ENCODE data around the gene ACAP1. TPM values are rescaled to one million over a fixed set of nuclear protein-coding genes. Genes with fewer than 3 reads are reported as not detected.

Gene ACAP1
- total RNA-seq, 1 experiment from 2014 or later, result 8.8 TPM

GRCh38 chr17:7326186-7326585 is 10.1 kb upstream of the ACAP1 start:
- Histone ChIP-seq H3K9ac (ENCODE audit: low read length) (no peak overlapping the region), H3K4me2 (ENCODE audit: low read length) (no peak overlapping the region), H3K27ac (ENCODE audit: low read depth, low read length) (no peak overlapping the region), H3K4me1 (ENCODE audit: control insufficient read depth in 1 of 2, insufficient read depth in 2 of 2, low read length in 2 of 2) (peaks cover 3 to 29% of the 10 kb centered on the region in 2 experiments; a peak in 3 of 4 replicates), H3K9me2 (ENCODE audit: insufficient read depth) (no peaks in the 10 kb centered on the region), H3K4me3 (replicated peaks in 1 of 2; ENCODE audit: low read depth in 1 of 2, low read length in 2 of 2) (no peak overlapping the region), H3K9me3 (ENCODE audit: control insufficient read depth in 1 of 2, insufficient read depth in 1 of 2, low read depth in 1 of 2, low read length in 2 of 2) (no peaks in the 10 kb centered on the region), H3K79me2 (ENCODE audit: insufficient read depth, low read length) (peaks cover 20% of the 10 kb centered on the region; the same call in 1 of the 2 replicates), H3K27me3 (ENCODE audit: insufficient read depth, low read length) (no peaks in the 10 kb centered on the region), H3K36me3 (ENCODE audit: control insufficient read depth in 1 of 2, insufficient read depth in 2 of 2, low read length in 2 of 2) (peaks cover 24 to 39% of the 10 kb centered on the region in 2 experiments; a peak in 3 of 4 replicates), H4K20me1 (ENCODE audit: insufficient read depth) (no peaks in the 10 kb centered on the region), H2AFZ (ENCODE audit: low read depth, low read length, poor library complexity, severe bottlenecking) (no peak overlapping the region)
- ChIA-PET CTCF (no interaction called here), POLR2A (interaction anchor here (0.6 kb wide), 1 partner anchor 529 kb away, joined by 4 read pairs; no protein-coding TSS in a partner anchor), RAD21 (ENCODE audit: low non-redundant PET in 1 of 2, low total read pairs in 2 of 2, uncharacterized antibody in 2 of 2, unreplicated experiment in 2 of 2) (no interaction called here)
- TF ChIP-seq ZFX (IDR thresholded peaks at IDR 0.05) (no peak), RAD21 (IDR thresholded peaks at IDR 0.05; ENCODE audit: low read depth) (no peak), EZH2 (IDR thresholded peaks at IDR 0.05) (no peak), MAX (IDR thresholded peaks at IDR 0.05) (no peak), TCF7L2 (IDR thresholded peaks at IDR 0.05; ENCODE audit: borderline replicate concordance, extremely low read depth, insufficient read depth, insufficient read length) (no peak), ATF3 (IDR thresholded peaks at IDR 0.05) (no peak), FOSL1 (IDR thresholded peaks at IDR 0.05; ENCODE audit: low read depth) (no peak), ZBTB33 (IDR thresholded peaks at IDR 0.05; ENCODE audit: extremely low read depth, insufficient replicate concordance, low read length) (no peak), REST (IDR thresholded peaks at IDR 0.05; ENCODE audit: low read depth) (no peak), CEBPB (IDR thresholded peaks at IDR 0.05; ENCODE audit: low read depth) (no peak), SP1 (IDR thresholded peaks at IDR 0.05; ENCODE audit: low read depth) (no peak), EGR1 (IDR thresholded peaks at IDR 0.05; ENCODE audit: low read depth) (no peak), CTCF (IDR thresholded peaks at IDR 0.05 in 2 of 3, conservative IDR thresholded peaks at IDR 0.05 in 1 of 3; ENCODE audit: borderline replicate concordance in 1 of 3, insufficient read depth in 1 of 3, low read depth in 2 of 3, low read length in 2 of 3) (no peak), POLR2AphosphoS5 (IDR thresholded peaks at IDR 0.05; ENCODE audit: low read depth, low read length) (no peak), ZNF274 (IDR thresholded peaks at IDR 0.05; ENCODE audit: low read depth, low read length) (no peak), SRF (IDR thresholded peaks at IDR 0.05; ENCODE audit: low read depth) (no peak), CBX3 (IDR thresholded peaks at IDR 0.05; ENCODE audit: low read depth) (no peak)
- no TSS peak for BruUV-seq (replicated peaks)
- ATAC-seq (no peak), DNase-seq (ENCODE audit: low read depth, low spot score) (no peak)
- intact Hi-C loops (cut with micrococcal nuclease), result no loop called here

All from HCT116 (cell line).